ENCODE measurements around the gene CANT1.

- TF ChIP-seq ZNF121 (CRISPR knock-in tag; IDR thresholded peaks at IDR 0.05) (no peak), ZNF138 (CRISPR knock-in tag; conservative IDR thresholded peaks at IDR 0.05) (no peak), CTCF (IDR thresholded peaks at IDR 0.05) (peak; percentile 61)
These were observed 16.2 kb downstream of the CANT1 start for GRCh38 chr17:78993241-78993956.
